ENCODE results near the gene EPPIN.

The EPPIN gene

GRCh38 chr20:45515147-45515913, 31.9 kb downstream of the EPPIN start, which contains the start of gene SPINT3:
TSS of gene SPINT3 (minus strand) at chr20:45515622. CDS start at chr20:45515608, 14 bp downstream.
- ATAC-seq (replicated peaks) (no peak), DNase-seq (no peak)
- Mint-ChIP-seq H3K4me1 (ENCODE audit: low read depth in 2 of 2) (no peaks in the 10 kb centered on the region), H3K9me3 (no peaks in the 10 kb centered on the region), H3K27ac (no peak within 1 kb of the TSS), H3K27me3 (peaks cover 45 to 51% of the 10 kb centered on the region in 2 donors), H3K4me3 (no peak within 1 kb of the TSS), H3K36me3 (ENCODE audit: insufficient read depth) (no peaks in the 10 kb centered on the region)

GRCh38 chr20:45510242-45510862, 36.8 kb downstream of the EPPIN start:
- H3K9me3 Mint-ChIP-seq: no peaks in the 10 kb centered on the region
- no peak overlapping the region for H3K27ac Mint-ChIP-seq
- DNase-seq (no peak), ATAC-seq (replicated peaks) (no peak)
- H3K4me1 Mint-ChIP-seq (ENCODE audit: low read depth in 2 of 2): no peaks in the 10 kb centered on the region
- no peaks in the 10 kb centered on the region for H3K36me3 Mint-ChIP-seq (ENCODE audit: insufficient read depth)
- no peak overlapping the region for H3K4me3 Mint-ChIP-seq
- H3K27me3 Mint-ChIP-seq: peaks cover 52 to 83% of the 10 kb centered on the region in 2 donors

- Mint-ChIP-seq H3K9me3 (no peaks in the 10 kb centered on the region), H3K4me1 (ENCODE audit: low read depth in 2 of 2) (no peaks in the 10 kb centered on the region), H3K27ac (no peak overlapping the region), H3K36me3 (ENCODE audit: insufficient read depth) (no peaks in the 10 kb centered on the region), H3K27me3 (peaks cover 50 to 83% of the 10 kb centered on the region in 2 donors), H3K4me3 (no peak overlapping the region)
- no peak for DNase-seq
- ATAC-seq (replicated peaks): no peak
Observed at GRCh38 chr20:45509091-45509490, 38.1 kb downstream of the EPPIN start.

- no peaks in the 10 kb centered on the region for H3K9me3 Mint-ChIP-seq
- no peak for ATAC-seq (replicated peaks)
- no peak for DNase-seq
- H3K4me3 Mint-ChIP-seq: no peak overlapping the region
- H3K27me3 Mint-ChIP-seq: peaks cover 50 to 91% of the 10 kb centered on the region in 2 donors
- no peaks in the 10 kb centered on the region for H3K4me1 Mint-ChIP-seq (ENCODE audit: low read depth in 2 of 2)
- H3K36me3 Mint-ChIP-seq (ENCODE audit: insufficient read depth): no peaks in the 10 kb centered on the region
- no peak overlapping the region for H3K27ac Mint-ChIP-seq
Observed at GRCh38 chr20:45508068-45508886, 38.9 kb downstream of the EPPIN start.

- Mint-ChIP-seq H3K27ac (no peak overlapping the region), H3K4me3 (no peak overlapping the region), H3K36me3 (ENCODE audit: insufficient read depth) (no peaks in the 10 kb centered on the region), H3K9me3 (no peaks in the 10 kb centered on the region), H3K4me1 (ENCODE audit: low read depth in 2 of 2) (no peaks in the 10 kb centered on the region), H3K27me3 (peaks cover 47 to 88% of the 10 kb centered on the region in 2 donors)
- ATAC-seq (replicated peaks) (no peak), DNase-seq (no peak)
Observed at GRCh38 chr20:45507011-45507820, 40.0 kb downstream of the EPPIN start.

GRCh38 chr20:45506398-45506797, 40.8 kb downstream of the EPPIN start:
- H3K27ac Mint-ChIP-seq: no peak overlapping the region
- H3K36me3 Mint-ChIP-seq (ENCODE audit: insufficient read depth): no peaks in the 10 kb centered on the region
- H3K9me3 Mint-ChIP-seq: no peaks in the 10 kb centered on the region
- H3K4me1 Mint-ChIP-seq (ENCODE audit: low read depth in 2 of 2): no peaks in the 10 kb centered on the region
- H3K4me3 Mint-ChIP-seq: no peak overlapping the region
- H3K27me3 Mint-ChIP-seq: peaks cover 44 to 87% of the 10 kb centered on the region in 2 donors
- DNase-seq (no peak), ATAC-seq (replicated peaks) (no peak)

- H3K36me3 Mint-ChIP-seq (ENCODE audit: insufficient read depth): no peaks in the 10 kb centered on the region
- DNase-seq (no peak), ATAC-seq (replicated peaks) (no peak)
- no peak overlapping the region for H3K27ac Mint-ChIP-seq
- H3K27me3 Mint-ChIP-seq: peaks cover 60 to 87% of the 10 kb centered on the region in 2 donors
- H3K4me3 Mint-ChIP-seq: no peak overlapping the region
- no peaks in the 10 kb centered on the region for H3K9me3 Mint-ChIP-seq
- no peaks in the 10 kb centered on the region for H3K4me1 Mint-ChIP-seq (ENCODE audit: low read depth in 2 of 2)
Observed at GRCh38 chr20:45503403-45503802, 43.8 kb downstream of the EPPIN start.

GRCh38 chr20:45502561-45502960, 44.6 kb downstream of the EPPIN start:
- Mint-ChIP-seq H3K4me3 (no peak overlapping the region), H3K36me3 (ENCODE audit: insufficient read depth) (no peaks in the 10 kb centered on the region), H3K9me3 (no peaks in the 10 kb centered on the region), H3K4me1 (ENCODE audit: low read depth in 2 of 2) (no peaks in the 10 kb centered on the region), H3K27me3 (peaks cover 55 to 84% of the 10 kb centered on the region in 2 donors), H3K27ac (no peak overlapping the region)
- ATAC-seq (replicated peaks): no peak
- no peak for DNase-seq

GRCh38 chr20:45501600-45501999, 45.6 kb downstream of the EPPIN start:
- peaks cover 50 to 83% of the 10 kb centered on the region in 2 donors for H3K27me3 Mint-ChIP-seq
- H3K9me3 Mint-ChIP-seq: no peaks in the 10 kb centered on the region
- no peaks in the 10 kb centered on the region for H3K4me1 Mint-ChIP-seq (ENCODE audit: low read depth in 2 of 2)
- H3K27ac Mint-ChIP-seq: no peak overlapping the region
- no peaks in the 10 kb centered on the region for H3K36me3 Mint-ChIP-seq (ENCODE audit: insufficient read depth)
- no peak overlapping the region for H3K4me3 Mint-ChIP-seq
- DNase-seq: no peak
- no peak for ATAC-seq (replicated peaks)

GRCh38 chr20:45500022-45500421, 47.2 kb downstream of the EPPIN start:
- Mint-ChIP-seq H3K27ac (no peak overlapping the region), H3K9me3 (no peaks in the 10 kb centered on the region), H3K27me3 (peaks cover 46 to 77% of the 10 kb centered on the region in 2 donors), H3K36me3 (ENCODE audit: insufficient read depth) (no peaks in the 10 kb centered on the region), H3K4me3 (no peak overlapping the region), H3K4me1 (ENCODE audit: low read depth in 2 of 2) (no peaks in the 10 kb centered on the region)
- DNase-seq (no peak), ATAC-seq (replicated peaks) (no peak)

GRCh38 chr20:45497971-45498494, 49.2 kb downstream of the EPPIN start:
- Mint-ChIP-seq H3K27ac (no peak overlapping the region), H3K9me3 (no peaks in the 10 kb centered on the region), H3K27me3 (peaks cover 45 to 66% of the 10 kb centered on the region in 2 donors), H3K36me3 (ENCODE audit: insufficient read depth) (no peaks in the 10 kb centered on the region), H3K4me3 (no peak overlapping the region), H3K4me1 (ENCODE audit: low read depth in 2 of 2) (no peaks in the 10 kb centered on the region)
- DNase-seq (no peak), ATAC-seq (replicated peaks) (no peak)

GRCh38 chr20:45496166-45496565, 51.0 kb downstream of the EPPIN start:
- ATAC-seq (replicated peaks): no peak

GRCh38 chr20:45495501-45495941, 51.7 kb downstream of the EPPIN start:
- no peak overlapping the region for H3K4me3 Mint-ChIP-seq
- no peaks in the 10 kb centered on the region for H3K36me3 Mint-ChIP-seq (ENCODE audit: insufficient read depth)
- H3K27me3 Mint-ChIP-seq: peaks cover 35 to 71% of the 10 kb centered on the region in 2 donors
- H3K27ac Mint-ChIP-seq: no peak overlapping the region
- no peaks in the 10 kb centered on the region for H3K4me1 Mint-ChIP-seq (ENCODE audit: low read depth in 2 of 2)
- H3K9me3 Mint-ChIP-seq: no peaks in the 10 kb centered on the region
- ATAC-seq (replicated peaks) (no peak), DNase-seq (no peak)

More at GRCh38 chr20:45496166-45496565, 51.0 kb downstream of the EPPIN start:
- peaks cover 41 to 73% of the 10 kb centered on the region in 2 donors for H3K27me3 Mint-ChIP-seq
- H3K27ac Mint-ChIP-seq: no peak overlapping the region
- no peak overlapping the region for H3K4me3 Mint-ChIP-seq
- H3K4me1 Mint-ChIP-seq (ENCODE audit: low read depth in 2 of 2): no peaks in the 10 kb centered on the region
- no peaks in the 10 kb centered on the region for H3K36me3 Mint-ChIP-seq (ENCODE audit: insufficient read depth)
- DNase-seq: no peak
- no peaks in the 10 kb centered on the region for H3K9me3 Mint-ChIP-seq

Data from effector memory CD8-positive, alpha-beta T cell (primary cell).